SIG-M5 (cell line): ENCODE data around the gene CRYGN.

Experiments
- DNase-seq: peaks from one replicate; lab custom pipeline; 2025; lab: John Stamatoyannopoulos, UW

The CRYGN gene, protein sequence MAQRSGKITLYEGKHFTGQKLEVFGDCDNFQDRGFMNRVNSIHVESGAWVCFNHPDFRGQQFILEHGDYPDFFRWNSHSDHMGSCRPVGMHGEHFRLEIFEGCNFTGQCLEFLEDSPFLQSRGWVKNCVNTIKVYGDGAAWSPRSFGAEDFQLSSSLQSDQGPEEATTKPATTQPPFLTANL

DNA sequence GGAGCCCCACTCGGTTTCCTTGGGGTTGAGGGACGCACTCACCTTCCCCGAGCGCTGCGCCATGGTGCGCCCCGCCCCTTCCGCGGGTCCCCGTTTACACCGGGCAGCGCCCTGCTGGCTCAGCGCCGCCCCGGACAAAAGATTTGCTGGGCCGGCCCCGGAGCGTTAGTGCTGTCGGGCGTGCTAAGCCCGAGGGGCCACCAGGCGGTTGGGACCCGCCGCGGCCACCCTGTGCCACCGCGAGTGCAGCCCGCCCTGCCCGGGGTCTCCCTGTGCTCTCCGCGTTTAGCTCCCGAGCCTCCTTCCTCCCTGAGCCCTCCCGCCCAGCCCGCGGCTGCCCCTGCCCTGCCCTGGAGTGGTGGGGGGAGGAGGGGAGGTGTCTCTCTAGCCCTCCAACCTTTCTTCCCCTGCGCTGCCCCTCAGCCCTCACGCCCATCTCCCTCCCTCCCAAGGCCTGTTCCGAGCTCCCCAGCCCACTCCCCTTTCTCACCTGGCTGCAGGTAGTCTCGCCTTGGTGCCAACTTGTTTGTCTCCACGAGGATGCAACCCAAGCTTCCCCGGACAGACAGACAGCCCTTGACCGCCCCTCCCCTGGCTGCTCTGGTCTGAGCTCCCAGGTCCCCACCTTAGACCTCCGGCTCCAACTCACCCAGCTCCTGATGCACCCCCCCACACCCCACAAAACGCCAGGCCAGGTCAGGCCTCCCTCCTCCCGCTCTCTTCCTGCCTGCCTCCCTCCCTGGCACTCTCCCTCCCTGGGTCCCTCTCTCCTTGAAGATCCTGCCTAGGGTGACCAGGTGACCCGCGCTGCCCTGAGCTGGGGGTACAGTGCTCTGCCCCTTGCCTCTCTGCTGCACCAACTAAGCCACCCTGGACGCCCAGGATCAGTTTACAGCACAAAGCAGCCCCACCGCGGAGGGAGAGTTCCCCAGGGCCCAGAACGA lies at the start of gene CRYGN:
CRYGN (minus strand) TSS at position 287 of the 944 bp plus-strand sequence; CDS start at position 63, 224 bp downstream.
- no peak for DNase-seq

DNA sequence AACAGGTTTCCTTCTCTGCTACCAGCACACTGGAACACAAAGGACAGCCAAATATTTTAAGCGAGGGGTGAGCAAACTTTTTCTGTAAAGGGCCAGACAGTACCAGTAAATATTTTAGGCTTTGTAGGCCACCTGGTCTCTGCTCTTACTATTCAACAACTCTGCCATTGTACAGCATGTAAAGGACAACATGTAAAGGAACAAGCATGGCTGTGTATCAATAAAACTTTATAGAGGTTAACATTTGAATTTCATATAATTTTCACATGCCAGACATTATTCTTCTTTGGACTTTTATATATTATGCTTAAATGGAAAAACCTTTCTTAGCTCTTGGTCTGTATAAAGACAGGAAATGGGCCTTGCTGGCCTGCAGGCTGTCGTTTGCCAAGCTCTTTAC lies 49.6 kb upstream of the CRYGN start:
- no peak for DNase-seq

DNA sequence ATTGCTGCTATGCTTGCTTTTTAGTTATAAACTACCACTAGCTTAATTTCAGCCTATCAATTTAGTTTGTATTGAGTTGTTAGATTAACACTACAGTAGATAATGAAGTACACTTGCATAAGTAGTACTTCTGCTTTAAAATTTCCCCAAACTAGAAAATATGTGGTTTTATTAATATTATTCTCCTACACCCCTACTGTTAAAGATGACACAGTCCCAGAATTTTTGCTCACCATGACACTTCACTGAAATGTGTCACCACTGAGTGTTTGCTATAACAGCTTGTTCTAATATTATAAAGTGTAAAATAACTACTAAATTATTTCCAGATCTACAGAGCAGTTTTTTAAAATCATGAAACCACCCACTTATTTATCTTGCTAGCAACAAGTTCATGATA lies 48.2 kb upstream of the CRYGN start:
- no peak for DNase-seq

DNA sequence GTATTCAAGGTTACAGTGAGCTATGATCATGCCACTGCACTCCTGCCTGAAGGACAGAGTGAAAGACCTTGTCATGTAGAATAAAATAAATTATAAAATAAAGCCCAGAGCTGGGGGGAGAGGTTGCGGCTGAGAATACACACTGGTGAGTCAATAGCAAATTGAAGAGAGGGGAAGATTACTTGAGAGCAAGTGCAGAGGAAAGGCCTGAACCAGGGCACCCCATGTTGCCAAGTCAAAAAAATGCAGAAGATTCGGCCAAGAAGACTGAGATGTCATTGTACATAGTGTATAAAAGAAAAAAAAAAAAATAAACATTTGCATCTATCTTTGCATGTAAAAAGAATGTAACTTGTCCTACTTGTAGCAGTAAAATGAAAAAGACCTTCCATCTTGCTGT lies 47.3 kb upstream of the CRYGN start:
- no peak for DNase-seq

DNA sequence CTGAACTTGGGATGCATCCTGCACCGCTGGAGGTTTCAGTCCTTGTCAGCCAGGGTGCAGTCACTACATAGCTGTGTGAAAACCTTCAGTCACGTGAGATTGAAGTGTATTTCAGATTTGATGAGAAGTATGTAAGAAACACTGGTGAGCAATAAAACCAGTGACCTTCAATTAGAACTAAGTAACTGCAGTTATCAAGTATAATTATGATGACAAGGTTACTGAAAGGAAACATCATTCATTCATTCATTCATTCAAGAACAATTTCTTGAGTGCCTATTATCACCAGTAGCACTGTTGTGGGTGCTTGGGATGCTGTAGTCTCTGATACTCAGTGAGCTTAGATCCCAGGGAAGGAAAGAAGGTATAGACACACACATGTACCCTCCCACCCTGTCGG lies 46.1 kb upstream of the CRYGN start:
- no peak for DNase-seq

DNA sequence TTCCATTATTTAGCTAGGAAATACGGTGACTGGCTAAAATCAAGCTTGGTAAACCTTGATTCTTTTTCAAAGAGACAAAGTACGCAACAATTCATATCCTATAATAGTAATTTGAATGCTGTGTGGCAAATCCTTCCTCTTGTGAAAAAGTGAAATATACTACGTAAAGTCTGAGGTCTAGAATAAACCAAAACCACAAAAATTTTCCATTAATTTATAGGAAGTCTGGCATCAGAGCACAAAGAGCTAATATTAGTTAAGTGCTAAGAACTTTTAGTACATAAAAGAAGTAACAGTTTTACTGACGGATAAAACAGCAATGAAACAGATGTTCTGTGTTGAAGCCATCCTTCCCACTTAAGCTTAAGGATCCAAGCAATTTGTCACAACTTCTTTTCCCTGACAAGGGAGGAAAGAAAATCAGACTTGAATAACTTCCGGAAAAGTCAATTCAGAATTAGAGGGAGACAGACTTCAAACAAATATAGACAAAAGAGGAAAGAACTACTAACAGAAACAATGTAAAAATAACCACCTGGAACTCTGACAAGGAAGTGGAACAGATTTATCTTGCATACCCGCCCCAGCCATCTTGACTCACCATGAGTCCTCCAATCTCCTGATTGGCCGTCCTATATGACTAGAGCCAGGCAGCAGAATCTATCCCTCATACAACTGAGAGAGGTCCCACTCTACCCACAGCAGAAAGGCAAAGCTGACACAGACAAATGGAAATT lies 45.2 kb upstream of the CRYGN start:
- no peak for DNase-seq

DNA sequence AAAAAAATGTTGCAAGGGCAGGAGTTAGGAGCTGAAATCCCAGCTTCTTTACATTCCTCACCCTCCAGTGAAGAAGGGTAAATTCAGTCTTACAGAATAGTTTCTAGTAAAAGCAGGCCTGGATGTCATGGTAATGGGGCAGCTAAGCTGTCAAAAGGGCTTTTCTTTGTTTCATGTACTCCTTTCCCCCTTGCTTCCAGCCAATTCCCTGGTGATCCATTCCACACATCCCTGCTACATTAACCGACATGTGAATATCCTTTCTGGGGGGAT lies 43.7 kb upstream of the CRYGN start:
- no peak for DNase-seq

DNA sequence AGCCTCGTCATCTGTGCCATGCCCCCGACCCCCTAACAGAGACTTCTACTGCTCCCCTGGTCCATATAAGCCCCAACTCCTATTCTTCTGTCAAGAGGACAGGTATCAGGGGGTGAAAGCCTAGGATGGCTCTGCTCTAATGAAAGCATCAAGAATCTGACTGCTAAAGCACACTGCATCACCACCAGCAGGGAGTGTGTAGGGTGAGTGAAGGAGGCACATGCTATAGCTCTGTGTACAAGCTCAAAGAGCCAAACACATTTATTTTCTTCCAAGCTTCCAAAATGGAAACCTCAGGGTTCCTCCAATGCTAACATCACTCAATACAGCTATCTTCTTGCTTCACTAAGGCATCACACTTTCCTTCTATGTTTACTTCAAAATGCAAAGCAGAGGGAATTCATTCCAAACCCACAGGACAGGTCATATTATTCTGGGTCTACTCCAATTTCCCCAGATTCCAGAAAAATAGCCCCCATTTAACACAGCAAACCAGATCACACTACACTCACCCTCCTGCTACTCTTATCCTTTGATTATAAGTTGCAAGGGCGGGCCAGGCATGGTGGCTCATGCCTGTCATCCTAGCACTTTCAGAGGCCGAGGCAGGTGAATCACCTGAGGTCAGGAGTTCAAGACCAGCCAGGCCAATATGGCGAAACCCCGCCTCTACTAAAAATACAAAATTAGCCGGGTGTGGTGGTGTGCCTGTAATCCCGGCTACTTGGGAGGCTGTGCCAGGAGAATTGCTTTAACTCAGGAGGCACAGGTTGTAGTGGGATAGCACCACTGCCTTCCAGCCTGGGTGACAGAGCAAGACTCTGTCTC lies 43.2 kb upstream of the CRYGN start:
- no peak for DNase-seq

DNA sequence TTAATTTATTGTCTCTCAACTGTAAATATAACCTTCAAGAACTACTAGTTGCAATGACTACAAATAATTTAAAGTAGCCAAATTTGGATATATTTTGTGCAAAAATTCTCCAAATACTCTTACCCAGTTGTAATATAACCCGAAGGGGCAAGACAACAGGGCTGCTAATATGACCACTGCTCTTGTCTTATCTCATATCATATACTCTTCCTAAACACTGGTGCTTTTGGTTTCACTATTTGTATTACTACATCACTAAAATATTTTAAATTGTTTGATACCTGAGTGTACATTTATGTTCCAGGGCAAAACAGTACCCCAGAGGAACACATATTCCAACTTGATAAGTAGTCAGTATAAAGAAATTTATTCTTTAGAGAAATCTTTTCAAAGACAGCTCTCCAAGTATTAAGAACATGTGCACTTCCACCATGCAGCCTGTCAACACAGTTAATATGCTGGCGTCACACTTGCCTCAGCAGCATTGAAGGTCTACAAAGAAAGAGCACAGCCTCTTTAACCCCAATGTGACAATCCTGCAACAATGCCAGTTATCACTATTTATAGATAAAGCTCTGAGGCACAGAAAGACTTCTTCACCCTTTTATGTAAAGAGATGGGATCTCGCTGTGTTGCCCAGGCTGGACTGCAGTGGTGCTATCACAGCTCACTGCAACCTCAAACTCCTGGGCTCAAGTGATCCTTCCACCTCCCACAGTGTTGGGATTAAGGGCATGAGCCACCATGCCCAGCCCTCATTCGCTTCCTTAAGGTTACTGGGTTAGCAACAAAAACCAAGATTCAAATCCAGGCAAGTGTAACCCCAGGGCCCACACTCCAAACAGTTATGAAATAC lies 41.9 kb upstream of the CRYGN start:
- no peak for DNase-seq

DNA sequence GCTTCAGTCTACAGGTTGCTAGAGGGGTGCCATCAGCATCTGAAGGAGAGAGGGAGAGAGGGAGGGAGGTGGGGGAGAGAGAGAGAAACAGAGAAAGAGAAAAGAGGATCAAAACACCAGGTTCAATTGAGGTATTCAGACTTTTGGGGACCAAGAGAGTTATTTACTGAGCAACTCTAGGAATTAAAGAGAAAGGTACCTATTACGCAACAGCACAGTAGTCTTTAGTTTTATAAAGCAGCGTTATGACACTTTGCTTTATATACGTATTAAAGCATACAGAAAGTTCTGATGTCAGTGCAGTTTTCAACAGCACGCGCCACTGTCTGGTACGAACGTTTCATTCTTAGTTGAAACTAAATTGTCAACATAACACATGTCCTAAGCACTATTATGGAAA lies 37.9 kb upstream of the CRYGN start:
- DNase-seq = no peak

DNA sequence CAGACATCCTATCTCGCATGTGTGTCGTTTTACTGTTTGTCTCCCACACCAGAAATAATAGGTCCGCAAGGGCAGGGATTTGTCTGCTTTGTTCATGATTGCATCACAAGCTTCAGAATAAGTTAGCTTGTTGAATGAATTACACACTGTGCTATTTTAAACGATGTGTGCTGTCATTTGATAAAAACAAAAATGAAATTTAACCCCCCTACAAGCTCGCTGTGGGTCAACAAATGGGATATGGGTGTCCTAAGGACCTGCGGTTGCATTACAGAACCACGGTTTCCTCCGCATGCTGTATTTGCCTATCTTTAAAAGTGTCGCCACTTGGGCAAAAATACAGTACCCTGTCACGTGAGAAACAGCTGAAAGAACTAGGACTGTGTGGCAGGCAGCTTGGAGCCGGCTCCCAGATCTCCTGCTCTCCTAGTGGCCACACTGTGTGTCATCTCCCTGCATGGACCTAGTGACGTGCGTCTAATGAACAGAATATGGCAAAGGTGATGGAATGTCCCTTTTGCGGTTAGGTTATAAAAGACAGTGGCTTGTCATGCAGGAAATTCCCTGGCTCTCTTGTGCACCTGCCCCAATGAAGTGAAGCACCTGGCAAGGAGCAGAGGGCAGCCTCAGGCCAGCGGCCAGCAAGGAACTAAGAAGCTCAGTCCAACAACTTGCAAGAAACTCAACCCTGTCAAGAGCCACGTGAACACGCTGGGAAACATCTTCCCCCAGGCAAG lies 32.9 kb upstream of the CRYGN start:
- no peak for DNase-seq

DNA sequence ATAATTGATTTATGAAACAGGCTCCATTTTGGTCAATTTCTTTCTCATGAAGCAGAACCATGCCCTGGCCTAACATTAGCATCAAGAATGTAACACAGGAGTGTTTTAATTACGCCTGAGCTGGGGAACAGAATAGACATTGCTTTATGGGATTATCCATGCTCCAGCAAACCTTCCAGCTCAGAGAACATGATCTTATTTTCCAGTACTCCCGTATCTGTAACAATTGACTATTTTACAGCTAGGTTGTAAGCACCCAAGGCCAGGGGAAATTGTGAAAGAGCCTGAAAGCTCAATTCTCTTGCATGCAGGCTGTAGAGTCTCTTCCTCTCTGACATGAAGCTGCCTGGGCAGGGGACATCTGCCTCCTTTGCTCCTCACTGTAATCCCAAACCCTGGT lies 30.8 kb upstream of the CRYGN start:
- no peak for DNase-seq

DNA sequence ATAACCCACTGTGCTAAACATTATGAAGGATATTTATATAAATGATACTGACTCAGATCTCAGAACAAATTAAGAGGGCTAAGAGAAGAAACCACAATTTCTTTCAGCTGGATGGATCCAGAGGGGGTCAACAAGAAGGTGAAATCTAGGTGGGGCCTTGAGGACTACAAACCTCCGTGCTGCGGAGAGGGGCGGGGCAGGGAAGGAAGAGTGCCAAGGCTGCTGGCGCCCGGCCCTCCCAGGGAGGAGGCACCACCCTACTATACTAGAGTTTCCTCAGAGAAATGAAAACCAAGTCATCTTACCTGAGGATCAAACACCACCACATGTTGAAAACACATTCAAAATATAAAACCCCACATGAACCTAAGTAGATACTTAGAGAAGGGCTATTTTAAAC lies 29.3 kb upstream of the CRYGN start:
- DNase-seq = no peak

DNA sequence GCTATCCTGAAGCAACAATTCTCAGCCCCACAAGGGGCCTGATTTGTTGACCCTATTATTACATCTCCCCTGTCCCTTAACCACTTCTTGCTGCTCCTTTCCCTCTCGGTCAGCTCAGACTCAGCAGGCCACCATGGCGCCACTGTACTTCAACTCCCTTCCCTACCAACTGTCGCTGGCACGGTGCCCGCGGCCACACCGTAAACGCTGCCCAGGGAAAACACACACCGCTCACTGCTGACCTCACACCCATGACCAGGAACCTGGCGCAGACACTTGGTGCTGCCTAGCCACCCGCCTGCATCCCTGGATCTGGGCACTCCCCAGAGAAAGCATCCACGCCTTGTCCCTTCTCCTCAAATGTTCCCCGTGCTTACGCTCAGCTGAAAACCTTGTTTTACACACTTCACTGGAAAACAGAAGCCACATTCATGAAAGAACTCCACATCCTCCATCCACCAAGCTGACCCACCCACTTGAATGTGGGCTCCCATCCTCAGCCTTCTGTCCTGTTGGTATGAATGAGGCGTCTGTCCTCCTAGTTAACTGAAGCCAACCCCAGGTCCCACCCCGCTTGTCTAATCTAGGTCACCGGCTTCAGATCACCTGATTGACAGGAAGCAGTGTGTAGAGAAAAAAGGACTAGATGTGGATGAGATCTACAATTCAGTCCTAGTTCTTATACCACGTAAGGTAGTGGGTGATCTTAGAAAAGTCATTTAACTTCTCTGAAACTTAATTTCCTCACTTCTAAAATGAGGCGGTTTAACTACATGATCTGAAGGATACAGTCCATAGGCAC lies 28.5 kb upstream of the CRYGN start:
- no peak for DNase-seq

DNA sequence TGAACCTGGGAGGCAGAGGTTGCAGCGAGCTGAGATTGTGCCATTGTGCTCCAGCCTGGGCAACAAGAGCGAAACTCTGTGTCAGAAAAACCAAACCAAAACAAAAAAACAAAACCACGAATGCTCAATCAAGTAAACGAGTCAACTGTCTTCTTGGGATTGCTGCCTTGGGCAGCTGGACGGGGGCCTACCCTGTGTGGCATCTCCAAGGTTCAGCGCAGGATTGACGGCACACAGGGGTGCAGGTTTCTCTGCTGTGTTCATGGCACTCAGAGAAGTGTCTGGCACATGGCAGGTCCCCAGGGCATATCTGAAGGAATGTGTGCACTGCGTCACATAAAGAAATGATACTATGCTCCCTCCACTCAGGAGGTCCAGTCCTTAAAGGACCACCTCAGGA lies 25.2 kb upstream of the CRYGN start:
- no peak for DNase-seq

DNA sequence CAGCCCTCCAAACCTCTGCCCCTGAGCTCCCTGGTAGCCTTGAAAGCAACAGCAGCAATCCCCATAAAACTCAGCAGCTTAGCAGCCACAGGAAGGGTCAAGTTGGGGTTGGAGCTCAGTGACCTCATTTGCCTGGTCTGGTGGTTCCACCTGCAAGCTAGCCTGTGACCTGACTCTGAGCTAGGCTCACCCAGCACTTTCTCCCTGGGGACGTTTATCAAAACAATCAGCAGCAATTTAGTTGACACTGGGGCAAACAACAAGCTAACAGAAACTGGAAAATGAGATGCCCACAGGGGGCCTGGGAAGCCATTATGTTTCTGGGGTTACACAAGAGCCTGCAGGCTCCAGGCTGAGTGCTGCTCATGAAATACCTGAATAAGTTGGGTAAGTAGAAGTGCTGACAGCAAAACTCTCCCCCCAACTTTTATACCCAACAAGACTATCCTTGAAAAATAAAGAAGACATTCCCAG lies 22.4 kb upstream of the CRYGN start:
- no peak for DNase-seq

DNA sequence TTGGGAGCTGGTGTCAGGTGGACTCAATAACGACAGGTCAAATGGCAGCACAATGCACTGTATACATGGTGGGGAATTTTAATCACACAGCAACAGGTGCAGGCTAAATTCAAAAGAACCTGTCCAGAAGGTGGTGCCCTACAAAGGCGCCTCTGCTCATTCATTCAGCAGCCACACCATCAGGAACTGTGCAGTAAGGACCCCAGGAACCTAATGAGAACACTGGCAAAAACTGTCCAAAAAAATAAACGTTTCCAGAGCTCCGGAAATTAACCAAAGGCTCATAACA lies 21.9 kb upstream of the CRYGN start:
- DNase-seq = no peak

DNA sequence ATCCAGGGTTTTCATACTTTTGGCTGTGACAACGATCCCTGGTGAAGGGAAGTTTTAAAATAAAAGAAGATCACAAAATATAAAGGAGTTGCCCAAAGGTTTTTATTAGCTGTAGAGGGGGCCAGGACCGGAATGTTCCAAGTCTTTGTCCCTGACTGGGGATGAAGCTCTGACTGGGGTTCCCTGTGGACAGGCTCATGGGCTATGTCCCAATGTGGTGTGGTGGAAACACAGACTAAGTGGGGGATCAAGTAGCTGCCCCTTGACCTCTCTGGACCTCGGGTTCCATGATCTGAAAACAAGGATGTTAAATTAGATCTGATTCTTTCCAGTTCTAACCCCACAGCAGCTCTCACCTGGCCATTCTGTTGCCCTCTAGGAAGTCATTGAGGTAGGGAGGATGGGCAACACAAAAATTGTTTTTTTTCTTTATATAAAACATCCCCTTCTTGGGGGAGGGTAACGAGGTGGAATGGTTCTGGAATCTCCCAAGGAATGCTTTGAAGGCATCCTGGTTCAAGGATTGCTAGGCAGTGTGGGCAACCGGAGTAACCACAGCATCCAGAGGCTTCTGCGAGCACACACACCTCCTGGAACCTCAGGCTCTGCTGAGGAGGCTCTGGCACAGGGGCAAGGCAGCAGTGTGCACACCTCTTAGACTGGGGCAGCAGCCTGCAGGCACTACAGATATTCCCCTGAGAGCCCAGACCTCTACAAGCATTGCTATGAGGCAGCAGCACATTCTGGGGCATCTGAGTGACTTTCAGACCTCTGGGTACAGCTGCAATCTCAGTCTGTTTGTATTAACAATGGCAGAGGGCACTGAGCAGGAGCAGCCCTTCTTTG lies 21.4 kb upstream of the CRYGN start:
- no peak for DNase-seq

DNA sequence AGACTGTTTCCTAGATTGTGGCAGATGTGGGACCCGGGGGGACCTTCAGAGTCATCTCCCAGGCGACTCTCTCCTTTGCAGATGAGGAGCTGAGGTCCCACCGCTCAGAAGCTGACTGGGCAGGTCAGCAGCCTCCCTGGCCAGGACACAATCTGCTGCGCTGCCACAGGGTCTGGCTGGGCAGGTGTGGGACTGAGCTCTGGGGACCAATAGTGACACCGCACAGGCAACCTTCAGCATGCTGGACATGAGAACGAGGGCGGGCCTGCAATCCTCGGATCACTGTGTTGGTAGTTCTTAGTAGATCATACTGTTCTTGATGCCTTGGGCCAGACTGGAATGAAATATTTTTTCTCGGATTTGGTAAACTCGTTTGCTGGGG lies 20.5 kb upstream of the CRYGN start:
- DNase-seq = no peak
